H1 (cell line): Measurements from ENCODE around the gene RPUSD3. TPM values are rescaled to one million over a fixed set of nuclear protein-coding genes. Genes with fewer than 3 reads are reported as not detected.

Experiments
- ASH2L ChIP-seq: fragments of 200-600, 300-600 bp; sonication (generic); IDR thresholded peaks from one replicate; pipeline ENCODE4 v1.7.1; 2017; ENCODE audit warnings: low read length
- CEBPB ChIP-seq: IDR thresholded peaks from 2 replicates; pipeline ENCODE4 v1.6.1; 2012; ENCODE audit warnings: low read depth, low read length
- CHD1 ChIP-seq: IDR thresholded peaks from 2 replicates; pipeline ENCODE4 v1.6.1; 2012; ENCODE audit warnings: low read depth, low read length, improper control_type of control experiment
- CHD2 ChIP-seq: IDR thresholded peaks from 2 replicates; pipeline ENCODE4 v1.6.1; 2012; ENCODE audit warnings: low read length, improper control_type of control experiment
- E2F6 ChIP-seq: IDR thresholded peaks from 2 replicates; pipeline ENCODE4 v1.6.1; 2012; ENCODE audit warnings: inconsistent platforms
- GABPA ChIP-seq: IDR thresholded peaks from 2 replicates; pipeline ENCODE4 v1.6.1; 2011; ENCODE audit warnings: mild to moderate bottlenecking, low read length, moderate library complexity, borderline replicate concordance; ENCODE audit not compliant: insufficient read depth
- HDAC2 ChIP-seq, 2 experiments: fragments of 300-600 bp in 1 of 2; sonication (generic) in 1 of 2; IDR thresholded peaks; 2 replicates each; pipeline ENCODE4 v1.6.1; 2011 to 2012; ENCODE audit warnings: low read depth in 2 of 2, low read length in 2 of 2, mild to moderate bottlenecking in 2 of 2, moderate library complexity in 2 of 2, borderline replicate concordance in 1 of 2, inconsistent platforms in 1 of 2
- JUND ChIP-seq: IDR thresholded peaks from 2 replicates; pipeline ENCODE4 v1.6.1; 2011; ENCODE audit warnings: mild to moderate bottlenecking, improper control_type of control experiment, low read length
- KDM4A ChIP-seq: IDR thresholded peaks from one replicate; pipeline ENCODE4 v1.7.1; 2012; ENCODE audit warnings: low read depth, mild to moderate bottlenecking, moderate library complexity, low read length, inconsistent platforms; ENCODE audit not compliant: severe bottlenecking
- MAX ChIP-seq: IDR thresholded peaks from 2 replicates; pipeline ENCODE4 v1.6.1; 2012; ENCODE audit warnings: inconsistent platforms
- PHF8 ChIP-seq: fragments of 200-600 bp; sonication (generic); conservative IDR thresholded peaks from 2 replicates; pipeline ENCODE4 v1.7.1; 2012; ENCODE audit warnings: low read depth, mild to moderate bottlenecking, inconsistent platforms, low read length, moderate library complexity
- POU5F1 ChIP-seq: IDR thresholded peaks from 2 replicates; pipeline ENCODE4 v1.6.1; 2011; ENCODE audit warnings: low read depth, mild to moderate bottlenecking, low read length, moderate library complexity
- RBBP5 ChIP-seq: IDR thresholded peaks from 2 replicates; pipeline ENCODE4 v1.7.1; 2012; ENCODE audit warnings: low read depth, mild to moderate bottlenecking, inconsistent platforms, low read length, moderate library complexity, borderline replicate concordance
- RXRA ChIP-seq: IDR thresholded peaks from 2 replicates; pipeline ENCODE4 v1.6.1; 2011; ENCODE audit warnings: low read depth, mild to moderate bottlenecking, low read length, moderate library complexity; ENCODE audit not compliant: insufficient read depth
- SRF ChIP-seq: IDR thresholded peaks from 2 replicates; pipeline ENCODE4 v1.6.1; 2011; ENCODE audit warnings: mild to moderate bottlenecking, low read depth, low read length, moderate library complexity
- TBP ChIP-seq: IDR thresholded peaks from 2 replicates; pipeline ENCODE4 v1.6.1; 2011; ENCODE audit warnings: low read depth, low read length, improper control_type of control experiment
- YY1 ChIP-seq: IDR thresholded peaks from 2 replicates; pipeline ENCODE4 v1.6.1; 2011; ENCODE audit warnings: low read depth, mild to moderate bottlenecking, low read length
- polyA plus RNA-seq, 7 experiments: library from polyadenylated mRNA; depleted of rRNA in 3 of 7; stranded (reverse) in 5 of 7; unstranded in 2 of 7; fragments of >200 nt in 5 of 7; fragments of 200-250 nt in 2 of 7; gene quantifications; 1 replicate in 5 of 7; 2 replicates in 1 of 7; 4 replicates in 1 of 7; pipeline versions ENCODE4 v1.2.1 to v1.2.3, GENCODE V29; 2011 to 2013; ENCODE audit warnings: missing spikeins in 2 of 7, mixed read lengths in 2 of 7
- total RNA-seq: library from RNA; stranded (reverse); fragmentation: NEBNext Ultra II Directional; extraction: Animal tissue kit (Norgen Biotek cat#: 25700); gene quantifications from 2 replicates; pipeline ENCODE4 v1.2.1, GENCODE V29; 2021

The RPUSD3 gene
- total and polyA plus RNA-seq, 2 of the 8 experiments (the other 6 are each of a cell fraction or from before 2014, with no cell fraction given) = 68.4 to 154 TPM

- no peak for TF ChIP-seq HDAC2 (IDR thresholded peaks at IDR 0.05; ENCODE audit: borderline replicate concordance in 1 of 2, low read depth in 2 of 2, low read length in 2 of 2)
- TF ChIP-seq RBBP5 = no peak
- peak; percentile 72; the same call in 1 of the 2 replicates for TF ChIP-seq GABPA
- no peak for TF ChIP-seq CEBPB
- TF ChIP-seq JUND = no peak
- TF ChIP-seq E2F6 = 0 out of 2 replicates have a peak, but pooled peaks have one; percentile 8
- peak; percentile 40 for TF ChIP-seq ASH2L
- peak; percentile 47; the same call in 1 of the 2 replicates for TF ChIP-seq TBP
- TF ChIP-seq CHD1 = no peak
- TF ChIP-seq SRF = no peak
- no peak for TF ChIP-seq RXRA
- TF ChIP-seq POU5F1 = no peak
- 0 out of 2 replicates have a peak, but pooled peaks have one; percentile 35 for TF ChIP-seq PHF8
- no peak for TF ChIP-seq YY1
- no peak for TF ChIP-seq CHD2
- peak; percentile 10; the same call in 1 of the 2 replicates for TF ChIP-seq MAX
- peak; percentile 69 for TF ChIP-seq KDM4A
These were observed 18.7 kb upstream of the RPUSD3 start (continued) for GRCh38 chr3:9862391-9863057.
